Uterus (tissue), 2 donors: ENCODE data around the gene ELF2.

Experiments
- CTCF ChIP-seq, 4 experiments: fragments of 200-600 bp in 2 of 4; fragments of 450-650 bp in 2 of 4; sonication (generic) in 2 of 4; IDR thresholded peaks; one replicate each; pipeline ENCODE4 v1.5.1; 2016 to 2019; ENCODE audit warnings: antibody characterized with exemption in 4 of 4, mild to moderate bottlenecking in 2 of 4, moderate library complexity in 1 of 4
- POLR2A ChIP-seq, 2 donors: fragments of 450-650 bp; IDR thresholded peaks; one replicate each; pipeline ENCODE4 v1.6.1; 2016; ENCODE audit warnings: antibody characterized with exemption in 2 of 2, mild to moderate bottlenecking in 1 of 2, moderate library complexity in 1 of 2

GRCh38 chr4:139035650-139036049 lies 141.4 kb downstream of the ELF2 start:
- TF ChIP-seq CTCF (IDR thresholded peaks at IDR 0.05) (no peak), POLR2A (IDR thresholded peaks at IDR 0.05) (no peak)
